Gastroesophageal sphincter (tissue), 3 donors: ENCODE measurements around the gene CSNK1D.

Experiments used
- CTCF ChIP-seq, 4 experiments: fragments of 200-600 bp in 2 of 4; fragments of 450-650 bp in 2 of 4; sonication (generic) in 1 of 4; IDR thresholded peaks; one replicate each; pipeline ENCODE4 v1.5.1; 2017 to 2019; ENCODE audit warnings: antibody characterized with exemption in 4 of 4, mild to moderate bottlenecking in 2 of 4, moderate library complexity in 2 of 4
- EP300 ChIP-seq: sonication (generic); formaldehyde crosslinking; IDR thresholded peaks from one replicate; pipeline ENCODE4 v1.6.1; 2017; ENCODE audit warnings: antibody characterized with exemption, mild to moderate bottlenecking
- POLR2A ChIP-seq, 2 donors: fragments of 450-650 bp; IDR thresholded peaks; one replicate each; pipeline ENCODE4 v1.6.1; 2017; ENCODE audit warnings: antibody characterized with exemption in 2 of 2, mild to moderate bottlenecking in 2 of 2, moderate library complexity in 1 of 2

GRCh38 chr17:82228278-82228841 lies 45.1 kb downstream of the CSNK1D start:
- no peak for TF ChIP-seq CTCF (IDR thresholded peaks at IDR 0.05)
- TF ChIP-seq POLR2A (IDR thresholded peaks at IDR 0.05) = no peak
- no peak for TF ChIP-seq EP300
